H1 (cell line): ENCODE results near the gene PRCD. TPM values are rescaled to one million over a fixed set of nuclear protein-coding genes. Genes with fewer than 3 reads are reported as not detected.
A peak's percentile ranks its signal among the peaks of the same experiment; 100 is the strongest.

Source experiments
- CBX5 ChIP-seq: fragments of 300-800, 300-1000 bp; sonication (generic); IDR thresholded peaks from 2 replicates; pipeline ENCODE4 v1.7.1; 2016; ENCODE audit warnings: antibody characterized with exemption, low read length, low read depth
- EGR1 ChIP-seq: IDR thresholded peaks from 2 replicates; pipeline ENCODE4 v1.6.1; 2011; ENCODE audit warnings: low read depth, low read length, borderline replicate concordance
- GABPA ChIP-seq: IDR thresholded peaks from 2 replicates; pipeline ENCODE4 v1.6.1; 2011; ENCODE audit warnings: mild to moderate bottlenecking, low read length, moderate library complexity, borderline replicate concordance; ENCODE audit not compliant: insufficient read depth
- KDM4A ChIP-seq: IDR thresholded peaks from one replicate; pipeline ENCODE4 v1.7.1; 2012; ENCODE audit warnings: low read depth, mild to moderate bottlenecking, moderate library complexity, low read length, inconsistent platforms; ENCODE audit not compliant: severe bottlenecking
- POLR2A ChIP-seq, 2 experiments: IDR thresholded peaks; 1 replicate in 1 of 2; 2 replicates in 1 of 2; pipeline ENCODE4 v1.6.1; 2011; ENCODE audit warnings: low read depth in 2 of 2, low read length in 2 of 2, mild to moderate bottlenecking in 2 of 2; ENCODE audit errors: control extremely low read depth in 1 of 2
- SP1 ChIP-seq: IDR thresholded peaks from 2 replicates; pipeline ENCODE4 v1.6.1; 2011; ENCODE audit warnings: low read depth, low read length
- TBP ChIP-seq: IDR thresholded peaks from 2 replicates; pipeline ENCODE4 v1.6.1; 2011; ENCODE audit warnings: low read depth, low read length, improper control_type of control experiment
- polyA plus RNA-seq, 7 experiments: library from polyadenylated mRNA; depleted of rRNA in 3 of 7; stranded (reverse) in 5 of 7; unstranded in 2 of 7; fragments of >200 nt in 5 of 7; fragments of 200-250 nt in 2 of 7; gene quantifications; 1 replicate in 5 of 7; 2 replicates in 1 of 7; 4 replicates in 1 of 7; pipeline versions ENCODE4 v1.2.1 to v1.2.3, GENCODE V29; 2011 to 2013; ENCODE audit warnings: missing spikeins in 2 of 7, mixed read lengths in 2 of 7
- total RNA-seq: library from RNA; stranded (reverse); fragmentation: NEBNext Ultra II Directional; extraction: Animal tissue kit (Norgen Biotek cat#: 25700); gene quantifications from 2 replicates; pipeline ENCODE4 v1.2.1, GENCODE V29; 2021

PRCD gene
- total and polyA plus RNA-seq, 2 of the 8 experiments (the other 6 are each of a cell fraction or from before 2014, with no cell fraction given): 0.77 to 2.1 TPM

DNA sequence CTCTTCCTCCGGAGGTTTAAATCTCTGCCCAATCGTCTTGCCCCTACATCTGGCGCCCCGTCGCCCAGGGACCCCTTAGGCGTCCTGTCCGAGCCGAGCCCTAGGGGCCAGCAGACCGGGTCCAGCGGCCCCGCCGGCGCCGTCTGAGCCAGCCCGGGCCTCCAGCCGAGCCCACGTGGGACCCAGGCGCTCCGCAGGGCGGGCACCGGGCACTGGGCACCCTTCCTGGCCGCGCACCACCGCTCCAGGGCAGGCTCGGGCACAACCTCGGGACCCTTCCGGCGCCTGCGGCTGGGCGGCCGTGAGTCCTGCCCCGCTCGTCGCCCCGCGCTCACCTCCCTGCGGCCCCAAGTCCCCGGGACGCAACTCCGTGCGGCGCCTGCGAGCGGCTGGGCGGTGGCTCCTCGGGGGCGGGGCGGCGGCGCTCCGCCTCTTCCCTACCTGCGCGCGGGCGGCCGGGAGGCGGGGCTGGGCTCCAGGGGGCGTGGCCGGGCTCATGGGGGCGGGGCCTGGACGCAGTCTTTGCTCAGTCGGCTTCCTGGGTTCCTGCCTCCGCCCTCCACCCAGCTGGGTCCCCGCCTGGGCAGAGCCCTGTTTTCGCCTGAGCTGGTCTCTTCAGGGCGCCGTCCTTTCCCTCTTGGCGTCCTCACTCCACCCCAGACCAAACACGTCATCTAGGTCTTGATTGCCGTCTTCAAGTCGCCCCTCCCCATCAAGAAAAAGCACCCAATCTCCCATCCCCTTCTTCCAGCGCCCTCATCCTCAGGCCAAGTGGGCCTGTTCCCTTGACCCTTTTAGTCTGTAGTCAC lies 38.6 kb upstream of the PRCD start, which contains the start of gene RHBDF2 (continued):
- 0 out of 2 replicates have a peak, but pooled peaks have one; percentile 37 for TF ChIP-seq SP1
- peak in 1 of 2 experiments; percentile 71; a peak in 2 of 3 replicates for TF ChIP-seq POLR2A (IDR thresholded peaks at IDR 0.05; ENCODE audit: control extremely low read depth in 1 of 2, low read depth in 2 of 2, low read length in 2 of 2)
- TF ChIP-seq TBP: peak; percentile 51; the same call in 1 of the 2 replicates
- TF ChIP-seq GABPA: peak; percentile 68
- peak; percentile 81 for TF ChIP-seq KDM4A
- no peak for TF ChIP-seq CBX5
- TF ChIP-seq EGR1: no peak
